ENCODE data around the gene PRPF19.

Gene PRPF19

DNA sequence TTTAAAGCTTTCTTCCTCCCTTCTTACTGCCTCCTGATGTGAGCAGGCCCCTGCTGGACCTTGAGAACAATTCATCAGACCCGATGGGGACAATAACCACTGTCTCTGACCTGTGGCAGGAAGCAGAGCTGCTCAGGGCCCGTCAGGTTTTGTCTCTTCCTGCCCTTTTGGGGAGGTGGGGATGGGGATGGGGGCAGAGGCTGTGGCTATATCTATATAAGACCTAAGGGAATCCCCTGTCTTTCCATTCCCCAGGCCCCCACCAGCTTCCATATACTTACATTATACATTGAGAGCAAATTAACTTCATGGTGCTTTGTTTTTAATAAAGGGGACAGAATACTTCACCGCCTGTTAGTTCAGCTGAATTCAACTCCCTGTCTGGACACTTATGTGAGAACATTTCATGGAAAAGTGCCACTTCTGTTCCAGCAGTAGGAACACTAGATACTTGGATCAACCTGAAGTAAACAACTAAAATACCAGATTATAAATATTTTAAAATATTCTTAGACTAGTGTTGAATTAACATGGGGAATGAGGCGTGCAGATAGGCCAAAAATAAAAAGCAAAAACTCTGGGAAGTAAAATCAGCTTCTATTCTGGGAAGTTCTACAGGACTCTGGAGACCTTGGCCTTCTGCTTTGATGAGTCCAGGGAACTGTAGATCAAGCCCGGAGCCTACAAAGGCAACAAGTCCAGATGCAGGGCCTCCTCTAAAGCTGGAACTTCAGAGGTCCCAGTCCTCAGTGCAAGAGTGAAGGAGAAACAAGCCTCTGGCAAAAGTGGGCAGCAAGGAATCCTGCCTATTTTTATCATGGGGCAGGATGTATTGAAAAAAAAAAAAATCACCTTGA, 27.9 kb downstream of the PRPF19 start:
- Histone ChIP-seq H3K27ac (ENCODE audit: low read depth, low read length) (no peak overlapping the region), H3K9ac (ENCODE audit: low read length) (no peak overlapping the region)

DNA sequence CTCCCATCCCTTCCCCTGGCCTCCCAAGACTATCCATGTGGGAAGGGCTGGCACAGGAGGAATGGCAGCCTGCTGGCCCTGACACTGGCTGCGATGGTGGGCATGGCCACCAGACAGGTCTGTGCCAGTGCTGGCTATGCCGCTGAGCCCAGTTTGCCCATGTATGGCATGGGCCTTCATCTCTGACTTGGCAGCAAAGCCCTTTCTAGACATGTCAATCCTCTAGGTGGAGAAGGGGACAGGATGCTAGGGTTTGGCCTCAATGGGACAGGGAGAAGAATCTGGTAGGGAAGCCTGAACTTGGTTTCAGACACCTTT, 30.3 kb downstream of the PRPF19 start:
- no peak overlapping the region for H3K27ac ChIP-seq (ENCODE audit: low read depth, low read length)
- no peaks in the 10 kb centered on the region for H3K36me3 ChIP-seq (ENCODE audit: insufficient read depth, low read length)
- H3K27me3 ChIP-seq (ENCODE audit: control insufficient read depth in 1 of 2, insufficient read depth in 2 of 2, low read length in 2 of 2) = no peaks in the 10 kb centered on the region

More for the DNA sequence above, 27.9 kb downstream of the PRPF19 start:
- H3K27me3 ChIP-seq (ENCODE audit: control insufficient read depth in 1 of 2, insufficient read depth in 2 of 2, low read length in 2 of 2) = no peaks in the 10 kb centered on the region
- no peaks in the 10 kb centered on the region for H3K36me3 ChIP-seq (ENCODE audit: insufficient read depth, low read length)
- H3K9me3 ChIP-seq (ENCODE audit: low read length) = no peaks in the 10 kb centered on the region
- H3K4me1 ChIP-seq (ENCODE audit: insufficient read depth, low read length) = no peaks in the 10 kb centered on the region
- H3K4me3 ChIP-seq (ENCODE audit: low read depth in 1 of 2, low read length in 2 of 2) = no peak overlapping the region

DNA sequence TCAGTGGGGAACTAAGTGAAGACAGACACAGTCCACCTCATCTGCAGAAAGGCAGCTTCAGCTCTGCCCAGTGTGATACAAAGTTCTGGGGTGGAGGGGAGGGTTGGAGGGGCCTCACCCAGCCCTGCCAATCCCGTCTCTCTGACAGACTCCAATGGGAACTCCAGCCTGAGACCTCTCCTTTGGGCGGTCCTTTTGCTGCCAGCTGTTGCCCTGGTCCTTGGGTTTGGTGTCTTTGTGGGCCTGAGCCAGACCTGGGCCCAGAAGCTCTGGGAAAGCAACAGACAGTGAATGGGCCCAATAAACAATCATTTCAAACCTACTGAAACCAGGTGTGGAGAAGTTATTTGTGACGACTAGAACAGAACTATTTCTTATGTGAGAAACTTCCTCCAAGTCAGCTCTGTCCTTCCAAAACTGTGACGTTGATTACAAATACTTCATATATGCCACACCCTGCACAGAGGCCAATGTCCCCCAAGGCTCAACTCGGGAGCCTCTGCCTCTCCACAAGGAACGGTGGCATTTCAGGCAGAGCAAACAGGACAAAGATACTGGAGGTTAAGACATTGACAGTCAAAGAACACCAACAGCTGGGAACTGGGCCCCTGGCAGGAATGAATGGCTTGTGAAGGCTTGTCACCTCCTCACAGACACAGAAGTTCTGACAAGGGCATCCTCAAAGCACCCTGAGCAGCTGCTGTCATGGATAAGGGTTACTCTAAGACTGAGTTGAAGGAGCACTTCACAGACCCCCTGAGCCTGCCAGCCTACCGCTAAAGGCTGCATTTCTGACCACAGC, 30.8 kb downstream of the PRPF19 start:
- Histone ChIP-seq H3K4me1 (ENCODE audit: insufficient read depth, low read length) (no peaks in the 10 kb centered on the region), H3K9ac (ENCODE audit: low read length) (no peak overlapping the region), H3K9me3 (ENCODE audit: low read length) (no peaks in the 10 kb centered on the region), H3K27ac (ENCODE audit: low read depth, low read length) (no peak overlapping the region), H3K27me3 (ENCODE audit: control insufficient read depth in 1 of 2, insufficient read depth in 2 of 2, low read length in 2 of 2) (no peaks in the 10 kb centered on the region), H3K36me3 (ENCODE audit: insufficient read depth, low read length) (no peaks in the 10 kb centered on the region), H3K4me3 (ENCODE audit: low read depth in 1 of 2, low read length in 2 of 2) (no peak overlapping the region)

More for the DNA sequence above, 30.3 kb downstream of the PRPF19 start:
- Histone ChIP-seq H3K9ac (ENCODE audit: low read length) (no peak overlapping the region), H3K4me1 (ENCODE audit: insufficient read depth, low read length) (no peaks in the 10 kb centered on the region), H3K9me3 (ENCODE audit: low read length) (no peaks in the 10 kb centered on the region), H3K4me3 (ENCODE audit: low read depth in 1 of 2, low read length in 2 of 2) (no peak overlapping the region)

- Histone ChIP-seq H3K9ac (ENCODE audit: low read length) (no peak overlapping the region), H3K9me3 (ENCODE audit: low read length) (no peaks in the 10 kb centered on the region), H3K4me3 (ENCODE audit: low read depth in 1 of 2, low read length in 2 of 2) (no peak overlapping the region), H3K27ac (ENCODE audit: low read depth, low read length) (no peak overlapping the region), H3K27me3 (ENCODE audit: control insufficient read depth in 1 of 2, insufficient read depth in 2 of 2, low read length in 2 of 2) (no peaks in the 10 kb centered on the region), H3K4me1 (ENCODE audit: insufficient read depth, low read length) (no peaks in the 10 kb centered on the region), H3K36me3 (ENCODE audit: insufficient read depth, low read length) (no peaks in the 10 kb centered on the region)
These were observed 31.7 kb downstream of the PRPF19 start for GRCh38 chr11:60874421-60875365.

- H3K9me3 ChIP-seq (ENCODE audit: low read length) = no peaks in the 10 kb centered on the region
- H3K27ac ChIP-seq (ENCODE audit: low read depth, low read length) = no peak overlapping the region
- H3K36me3 ChIP-seq (ENCODE audit: insufficient read depth, low read length) = no peaks in the 10 kb centered on the region
- no peaks in the 10 kb centered on the region for H3K27me3 ChIP-seq (ENCODE audit: control insufficient read depth in 1 of 2, insufficient read depth in 2 of 2, low read length in 2 of 2)
- H3K4me1 ChIP-seq (ENCODE audit: insufficient read depth, low read length) = no peaks in the 10 kb centered on the region
- H3K4me3 ChIP-seq (ENCODE audit: low read depth in 1 of 2, low read length in 2 of 2) = no peak overlapping the region
- H3K9ac ChIP-seq (ENCODE audit: low read length) = no peak overlapping the region
These were observed 32.9 kb downstream of the PRPF19 start for GRCh38 chr11:60873533-60873932.

- Histone ChIP-seq H3K4me3 (ENCODE audit: low read depth in 1 of 2, low read length in 2 of 2) (no peak overlapping the region), H3K36me3 (ENCODE audit: insufficient read depth, low read length) (no peaks in the 10 kb centered on the region), H3K4me1 (ENCODE audit: insufficient read depth, low read length) (no peaks in the 10 kb centered on the region), H3K27me3 (ENCODE audit: control insufficient read depth in 1 of 2, insufficient read depth in 2 of 2, low read length in 2 of 2) (no peaks in the 10 kb centered on the region), H3K27ac (ENCODE audit: low read depth, low read length) (no peak overlapping the region), H3K9me3 (ENCODE audit: low read length) (no peaks in the 10 kb centered on the region), H3K9ac (ENCODE audit: low read length) (no peak overlapping the region)
These were observed 33.3 kb downstream of the PRPF19 start for GRCh38 chr11:60872961-60873524.

GRCh38 chr11:60872124-60872960, 34.0 kb downstream of the PRPF19 start:
- H3K27ac ChIP-seq (ENCODE audit: low read depth, low read length) = no peak overlapping the region
- no peaks in the 10 kb centered on the region for H3K27me3 ChIP-seq (ENCODE audit: control insufficient read depth in 1 of 2, insufficient read depth in 2 of 2, low read length in 2 of 2)
- no peaks in the 10 kb centered on the region for H3K9me3 ChIP-seq (ENCODE audit: low read length)
- H3K36me3 ChIP-seq (ENCODE audit: insufficient read depth, low read length) = no peaks in the 10 kb centered on the region
- no peak overlapping the region for H3K4me3 ChIP-seq (ENCODE audit: low read depth in 1 of 2, low read length in 2 of 2)
- H3K9ac ChIP-seq (ENCODE audit: low read length) = no peak overlapping the region
- no peaks in the 10 kb centered on the region for H3K4me1 ChIP-seq (ENCODE audit: insufficient read depth, low read length)

- Histone ChIP-seq H3K9me3 (ENCODE audit: low read length) (no peaks in the 10 kb centered on the region), H3K9ac (ENCODE audit: low read length) (no peak overlapping the region), H3K27ac (ENCODE audit: low read depth, low read length) (no peak overlapping the region), H3K36me3 (ENCODE audit: insufficient read depth, low read length) (no peaks in the 10 kb centered on the region), H3K4me1 (ENCODE audit: insufficient read depth, low read length) (no peaks in the 10 kb centered on the region), H3K27me3 (ENCODE audit: control insufficient read depth in 1 of 2, insufficient read depth in 2 of 2, low read length in 2 of 2) (no peaks in the 10 kb centered on the region), H3K4me3 (ENCODE audit: low read depth in 1 of 2, low read length in 2 of 2) (no peak overlapping the region)
These were observed 34.9 kb downstream of the PRPF19 start for GRCh38 chr11:60871378-60872061.

GRCh38 chr11:60870733-60871377, 35.5 kb downstream of the PRPF19 start:
- Histone ChIP-seq H3K27me3 (ENCODE audit: control insufficient read depth in 1 of 2, insufficient read depth in 2 of 2, low read length in 2 of 2) (no peaks in the 10 kb centered on the region), H3K9ac (ENCODE audit: low read length) (no peak overlapping the region), H3K9me3 (ENCODE audit: low read length) (no peaks in the 10 kb centered on the region), H3K4me3 (ENCODE audit: low read depth in 1 of 2, low read length in 2 of 2) (no peak overlapping the region), H3K36me3 (ENCODE audit: insufficient read depth, low read length) (no peaks in the 10 kb centered on the region), H3K4me1 (ENCODE audit: insufficient read depth, low read length) (no peaks in the 10 kb centered on the region), H3K27ac (ENCODE audit: low read depth, low read length) (no peak overlapping the region)

- Histone ChIP-seq H3K27ac (ENCODE audit: low read depth, low read length) (no peak overlapping the region), H3K9me3 (ENCODE audit: low read length) (no peaks in the 10 kb centered on the region), H3K4me3 (ENCODE audit: low read depth in 1 of 2, low read length in 2 of 2) (no peak overlapping the region), H3K9ac (ENCODE audit: low read length) (no peak overlapping the region), H3K27me3 (ENCODE audit: control insufficient read depth in 1 of 2, insufficient read depth in 2 of 2, low read length in 2 of 2) (no peaks in the 10 kb centered on the region), H3K36me3 (ENCODE audit: insufficient read depth, low read length) (no peaks in the 10 kb centered on the region), H3K4me1 (ENCODE audit: insufficient read depth, low read length) (no peaks in the 10 kb centered on the region)
These were observed 36.1 kb downstream of the PRPF19 start for GRCh38 chr11:60870276-60870675.

Data from muscle layer of colon (tissue), 2 donors.